ENCODE results near the gene KSR1. TPM values are rescaled to one million over a fixed set of nuclear protein-coding genes. Genes with fewer than 3 reads are reported as not detected.

Gene KSR1
- total RNA-seq, 1 experiment from 2014 or later, result 41.7 TPM

- TF ChIP-seq EZH2 (IDR thresholded peaks at IDR 0.05; ENCODE audit: borderline replicate concordance, low read depth, low read length, poor library complexity, severe bottlenecking), result no peak
- TF ChIP-seq CTCF (conservative IDR thresholded peaks at IDR 0.05; ENCODE audit: low read depth, low read length), result no peak
- CTCF ChIA-PET, result no interaction called here
- Histone ChIP-seq H3K27ac (ENCODE audit: low read depth, low read length, poor library complexity, severe bottlenecking) (no peak overlapping the region), H3K4me1 (ENCODE audit: insufficient read depth, low read length, poor library complexity, severe bottlenecking) (peaks cover 3% of the 10 kb centered on the region), H3K4me3 (ENCODE audit: low read depth, low read length, poor library complexity, severe bottlenecking) (no peak overlapping the region), H3K27me3 (replicated peaks; ENCODE audit: insufficient read depth, low read depth, low read length, poor library complexity) (no peaks in the 10 kb centered on the region), H3K9me3 (ENCODE audit: low read depth, low read length, poor library complexity, severe bottlenecking) (no peaks in the 10 kb centered on the region), H3K36me3 (ENCODE audit: insufficient read depth, low read length, poor library complexity, severe bottlenecking) (no peaks in the 10 kb centered on the region)
- POLR2A ChIA-PET (ENCODE audit: low non-redundant PET), result no interaction called here
- no peak for DNase-seq (ENCODE audit: low spot score)
- BruUV-seq (replicated peaks), result no TSS peak
- intact Hi-C loops (cut with micrococcal nuclease; ENCODE audit: unreplicated experiment), result loop anchor here (10.0 kb wide), 1 partner anchor 49 kb away; no protein-coding TSS in a partner anchor
Observed at GRCh38 chr17:27545562-27546229, 89.4 kb downstream of the KSR1 start.

- no peak for TF ChIP-seq EZH2 (IDR thresholded peaks at IDR 0.05; ENCODE audit: borderline replicate concordance, low read depth, low read length, poor library complexity, severe bottlenecking)
- no peak for TF ChIP-seq CTCF (conservative IDR thresholded peaks at IDR 0.05; ENCODE audit: low read depth, low read length)
- no TSS peak for BruUV-seq (replicated peaks)
- Histone ChIP-seq H3K36me3 (ENCODE audit: insufficient read depth, low read length, poor library complexity, severe bottlenecking) (no peaks in the 10 kb centered on the region), H3K27me3 (replicated peaks; ENCODE audit: insufficient read depth, low read depth, low read length, poor library complexity) (no peaks in the 10 kb centered on the region), H3K27ac (ENCODE audit: low read depth, low read length, poor library complexity, severe bottlenecking) (no peak overlapping the region), H3K9me3 (ENCODE audit: low read depth, low read length, poor library complexity, severe bottlenecking) (no peaks in the 10 kb centered on the region), H3K4me1 (ENCODE audit: insufficient read depth, low read length, poor library complexity, severe bottlenecking) (peaks cover 6% of the 10 kb centered on the region), H3K4me3 (ENCODE audit: low read depth, low read length, poor library complexity, severe bottlenecking) (no peak overlapping the region)
- POLR2A ChIA-PET (ENCODE audit: low non-redundant PET), result no interaction called here
- intact Hi-C loops (cut with micrococcal nuclease; ENCODE audit: unreplicated experiment), result loop anchor here (10.0 kb wide), 1 partner anchor 48 kb away; no protein-coding TSS in a partner anchor
- CTCF ChIA-PET, result no interaction called here
- no peak for DNase-seq (ENCODE audit: low spot score)
Observed at GRCh38 chr17:27546624-27547300, 90.5 kb downstream of the KSR1 start.

- H3K27ac ChIP-seq (ENCODE audit: low read depth, low read length, poor library complexity, severe bottlenecking), result no peak overlapping the region
- no peaks in the 10 kb centered on the region for H3K9me3 ChIP-seq (ENCODE audit: low read depth, low read length, poor library complexity, severe bottlenecking)
- ChIA-PET CTCF (no interaction called here), POLR2A (ENCODE audit: low non-redundant PET) (no interaction called here)
- no TSS peak for BruUV-seq (replicated peaks)
- DNase-seq (ENCODE audit: low spot score), result no peak
- intact Hi-C loops (cut with micrococcal nuclease; ENCODE audit: unreplicated experiment), result loop anchor here (10.0 kb wide), 1 partner anchor 48 kb away; no protein-coding TSS in a partner anchor
- no peak for TF ChIP-seq CTCF (conservative IDR thresholded peaks at IDR 0.05; ENCODE audit: low read depth, low read length)
- TF ChIP-seq EZH2 (IDR thresholded peaks at IDR 0.05; ENCODE audit: borderline replicate concordance, low read depth, low read length, poor library complexity, severe bottlenecking), result no peak
- H3K36me3 ChIP-seq (ENCODE audit: insufficient read depth, low read length, poor library complexity, severe bottlenecking), result no peaks in the 10 kb centered on the region
- H3K27me3 ChIP-seq (replicated peaks; ENCODE audit: insufficient read depth, low read depth, low read length, poor library complexity), result no peaks in the 10 kb centered on the region
- peaks cover 8% of the 10 kb centered on the region for H3K4me1 ChIP-seq (ENCODE audit: insufficient read depth, low read length, poor library complexity, severe bottlenecking)
- no peak overlapping the region for H3K4me3 ChIP-seq (ENCODE audit: low read depth, low read length, poor library complexity, severe bottlenecking)
Observed at GRCh38 chr17:27547301-27547683, 91.0 kb downstream of the KSR1 start.
